ENCODE data around the gene TYRP1.

Gene TYRP1

GRCh38 chr9:12658531-12659209 lies 34.5 kb upstream of the TYRP1 start:
- Histone ChIP-seq H3K18ac (ENCODE audit: low read length) (no peak overlapping the region), H4K12ac (ENCODE audit: low read depth, low read length) (no peak overlapping the region), H4K91ac (ENCODE audit: low read depth, low read length) (no peak overlapping the region), H2BK5ac (ENCODE audit: low read depth, low read length, poor library complexity) (no peak overlapping the region), H2BK12ac (ENCODE audit: low read length) (no peak overlapping the region), H2BK120ac (ENCODE audit: insufficient read depth, low read length, poor library complexity) (no peak overlapping the region), H3K4ac (ENCODE audit: low read depth, low read length) (no peak overlapping the region), H3K36me3 (ENCODE audit: control insufficient read depth in 1 of 2, insufficient read depth in 2 of 2, low read length in 2 of 2) (peaks cover 2 to 3% of the 10 kb centered on the region in 2 experiments), H3K4me1 (ENCODE audit: control insufficient read depth in 1 of 2, insufficient read depth in 2 of 2, low read length in 2 of 2) (no peaks in the 10 kb centered on the region), H3K9me3 (ENCODE audit: insufficient read depth, low read depth, low read length) (peaks cover 10% of the 10 kb centered on the region), H2AFZ (ENCODE audit: insufficient read depth, low read length, poor library complexity) (no peak overlapping the region), H2AK5ac (ENCODE audit: low read length) (no peak overlapping the region), H3K9ac (ENCODE audit: low read length) (no peak overlapping the region), H3K14ac (ENCODE audit: low read length) (no peak overlapping the region), H3K4me2 (ENCODE audit: low read length) (no peak overlapping the region), H3K23ac (ENCODE audit: low read length) (no peak overlapping the region), H4K8ac (ENCODE audit: low read depth, low read length) (no peak overlapping the region), H3K79me1 (ENCODE audit: low read length) (no peaks in the 10 kb centered on the region), H3K27me3 (ENCODE audit: insufficient read depth, low read length) (no peaks in the 10 kb centered on the region), H3K79me2 (ENCODE audit: control insufficient read depth, insufficient read depth, low read length, poor library complexity) (no peaks in the 10 kb centered on the region), H3K4me3 (ENCODE audit: low read depth, low read length) (no peak overlapping the region), H3K27ac (ENCODE audit: low read depth, low read length) (no peak overlapping the region)
- DNase-seq = no peak
- no CpG with 5 or more reads among the region's 10 CpGs for WGBS (ENCODE audit: extremely low coverage, insufficient coverage, insufficient read length)

GRCh38 chr9:12659220-12659619 lies 34.0 kb upstream of the TYRP1 start:
- no peak overlapping the region for H3K4me2 ChIP-seq (ENCODE audit: low read length)
- no peak overlapping the region for H3K18ac ChIP-seq (ENCODE audit: low read length)
- H3K27me3 ChIP-seq (ENCODE audit: insufficient read depth, low read length) = no peaks in the 10 kb centered on the region
- no peaks in the 10 kb centered on the region for H3K4me1 ChIP-seq (ENCODE audit: control insufficient read depth in 1 of 2, insufficient read depth in 2 of 2, low read length in 2 of 2)
- H2AK5ac ChIP-seq (ENCODE audit: low read length) = no peak overlapping the region
- no peak overlapping the region for H2BK12ac ChIP-seq (ENCODE audit: low read length)
- peaks cover 2 to 3% of the 10 kb centered on the region in 2 experiments for H3K36me3 ChIP-seq (ENCODE audit: control insufficient read depth in 1 of 2, insufficient read depth in 2 of 2, low read length in 2 of 2)
- no peak overlapping the region for H2BK5ac ChIP-seq (ENCODE audit: low read depth, low read length, poor library complexity)
- H4K8ac ChIP-seq (ENCODE audit: low read depth, low read length) = no peak overlapping the region
- H2BK120ac ChIP-seq (ENCODE audit: insufficient read depth, low read length, poor library complexity) = no peak overlapping the region
- H3K23ac ChIP-seq (ENCODE audit: low read length) = no peak overlapping the region
- H3K79me2 ChIP-seq (ENCODE audit: control insufficient read depth, insufficient read depth, low read length, poor library complexity) = no peaks in the 10 kb centered on the region
- H3K27ac ChIP-seq (ENCODE audit: low read depth, low read length) = no peak overlapping the region
- WGBS (ENCODE audit: extremely low coverage, insufficient coverage, insufficient read length) = no CpG with 5 or more reads among the region's 4 CpGs
- H3K9ac ChIP-seq (ENCODE audit: low read length) = no peak overlapping the region
- no peak for DNase-seq
- no peaks in the 10 kb centered on the region for H3K79me1 ChIP-seq (ENCODE audit: low read length)
- H3K14ac ChIP-seq (ENCODE audit: low read length) = no peak overlapping the region
- no peak overlapping the region for H4K91ac ChIP-seq (ENCODE audit: low read depth, low read length)
- H3K4ac ChIP-seq (ENCODE audit: low read depth, low read length) = no peak overlapping the region
- H2AFZ ChIP-seq (ENCODE audit: insufficient read depth, low read length, poor library complexity) = no peak overlapping the region
- H4K12ac ChIP-seq (ENCODE audit: low read depth, low read length) = no peak overlapping the region
- H3K4me3 ChIP-seq (ENCODE audit: low read depth, low read length) = no peak overlapping the region
- H3K9me3 ChIP-seq (ENCODE audit: insufficient read depth, low read depth, low read length) = peaks cover 10% of the 10 kb centered on the region

- Histone ChIP-seq H3K79me2 (ENCODE audit: control insufficient read depth, insufficient read depth, low read length, poor library complexity) (no peaks in the 10 kb centered on the region), H3K9ac (ENCODE audit: low read length) (no peak overlapping the region), H4K91ac (ENCODE audit: low read depth, low read length) (no peak overlapping the region), H2AFZ (ENCODE audit: insufficient read depth, low read length, poor library complexity) (no peak overlapping the region), H3K27me3 (ENCODE audit: insufficient read depth, low read length) (no peaks in the 10 kb centered on the region), H3K9me3 (ENCODE audit: insufficient read depth, low read depth, low read length) (no peaks in the 10 kb centered on the region), H3K4me3 (ENCODE audit: low read depth, low read length) (no peak overlapping the region), H4K12ac (ENCODE audit: low read depth, low read length) (no peak overlapping the region), H2AK5ac (ENCODE audit: low read length) (no peak overlapping the region), H3K4ac (ENCODE audit: low read depth, low read length) (no peak overlapping the region), H3K14ac (ENCODE audit: low read length) (no peak overlapping the region), H3K23ac (ENCODE audit: low read length) (no peak overlapping the region), H3K79me1 (ENCODE audit: low read length) (no peaks in the 10 kb centered on the region), H3K18ac (ENCODE audit: low read length) (no peak overlapping the region), H3K36me3 (ENCODE audit: control insufficient read depth in 1 of 2, insufficient read depth in 2 of 2, low read length in 2 of 2) (no peaks in the 10 kb centered on the region), H3K27ac (ENCODE audit: low read depth, low read length) (no peak overlapping the region), H4K8ac (ENCODE audit: low read depth, low read length) (no peak overlapping the region), H2BK12ac (ENCODE audit: low read length) (no peak overlapping the region), H3K4me2 (ENCODE audit: low read length) (no peak overlapping the region), H3K4me1 (ENCODE audit: control insufficient read depth in 1 of 2, insufficient read depth in 2 of 2, low read length in 2 of 2) (no peaks in the 10 kb centered on the region), H2BK5ac (ENCODE audit: low read depth, low read length, poor library complexity) (no peak overlapping the region), H2BK120ac (ENCODE audit: insufficient read depth, low read length, poor library complexity) (no peak overlapping the region)
- WGBS (ENCODE audit: extremely low coverage, insufficient coverage, insufficient read length) = no CpG with 5 or more reads among the region's 2 CpGs
- DNase-seq = peak in 1 of 2 donors; percentile 0
Measured at GRCh38 chr9:12666813-12667212, 26.4 kb upstream of the TYRP1 start.

- H3K27ac ChIP-seq (ENCODE audit: low read depth, low read length) = no peak overlapping the region
- H2BK12ac ChIP-seq (ENCODE audit: low read length) = no peak overlapping the region
- no peaks in the 10 kb centered on the region for H3K9me3 ChIP-seq (ENCODE audit: insufficient read depth, low read depth, low read length)
- no peaks in the 10 kb centered on the region for H3K36me3 ChIP-seq (ENCODE audit: control insufficient read depth in 1 of 2, insufficient read depth in 2 of 2, low read length in 2 of 2)
- no peak overlapping the region for H2BK120ac ChIP-seq (ENCODE audit: insufficient read depth, low read length, poor library complexity)
- H3K27me3 ChIP-seq (ENCODE audit: insufficient read depth, low read length) = no peaks in the 10 kb centered on the region
- H4K12ac ChIP-seq (ENCODE audit: low read depth, low read length) = no peak overlapping the region
- H3K4me3 ChIP-seq (ENCODE audit: low read depth, low read length) = no peak overlapping the region
- no peaks in the 10 kb centered on the region for H3K4me1 ChIP-seq (ENCODE audit: control insufficient read depth in 1 of 2, insufficient read depth in 2 of 2, low read length in 2 of 2)
- WGBS (ENCODE audit: extremely low coverage, insufficient coverage, insufficient read length) = no CpG with 5 or more reads among the region's 3 CpGs
- no peak for DNase-seq
- H3K23ac ChIP-seq (ENCODE audit: low read length) = no peak overlapping the region
- H4K91ac ChIP-seq (ENCODE audit: low read depth, low read length) = no peak overlapping the region
- H2AK5ac ChIP-seq (ENCODE audit: low read length) = no peak overlapping the region
- no peak overlapping the region for H3K4me2 ChIP-seq (ENCODE audit: low read length)
- no peak overlapping the region for H3K14ac ChIP-seq (ENCODE audit: low read length)
- H3K18ac ChIP-seq (ENCODE audit: low read length) = no peak overlapping the region
- H3K79me1 ChIP-seq (ENCODE audit: low read length) = no peaks in the 10 kb centered on the region
- no peak overlapping the region for H3K9ac ChIP-seq (ENCODE audit: low read length)
- H2BK5ac ChIP-seq (ENCODE audit: low read depth, low read length, poor library complexity) = no peak overlapping the region
- H3K79me2 ChIP-seq (ENCODE audit: control insufficient read depth, insufficient read depth, low read length, poor library complexity) = no peaks in the 10 kb centered on the region
- H4K8ac ChIP-seq (ENCODE audit: low read depth, low read length) = no peak overlapping the region
- no peak overlapping the region for H2AFZ ChIP-seq (ENCODE audit: insufficient read depth, low read length, poor library complexity)
- no peak overlapping the region for H3K4ac ChIP-seq (ENCODE audit: low read depth, low read length)
Measured at GRCh38 chr9:12667892-12668291, 25.3 kb upstream of the TYRP1 start.

Data from trophoblast cell (in vitro differentiated cells and primary cell).